ENCODE data around the gene POLR1E.
"Not testable (repeated sequence)": the region's sequence is repeated elsewhere in the genome, so short reads cannot be mapped to it uniquely, and the experiment has no call there.

Gene POLR1E

DNA sequence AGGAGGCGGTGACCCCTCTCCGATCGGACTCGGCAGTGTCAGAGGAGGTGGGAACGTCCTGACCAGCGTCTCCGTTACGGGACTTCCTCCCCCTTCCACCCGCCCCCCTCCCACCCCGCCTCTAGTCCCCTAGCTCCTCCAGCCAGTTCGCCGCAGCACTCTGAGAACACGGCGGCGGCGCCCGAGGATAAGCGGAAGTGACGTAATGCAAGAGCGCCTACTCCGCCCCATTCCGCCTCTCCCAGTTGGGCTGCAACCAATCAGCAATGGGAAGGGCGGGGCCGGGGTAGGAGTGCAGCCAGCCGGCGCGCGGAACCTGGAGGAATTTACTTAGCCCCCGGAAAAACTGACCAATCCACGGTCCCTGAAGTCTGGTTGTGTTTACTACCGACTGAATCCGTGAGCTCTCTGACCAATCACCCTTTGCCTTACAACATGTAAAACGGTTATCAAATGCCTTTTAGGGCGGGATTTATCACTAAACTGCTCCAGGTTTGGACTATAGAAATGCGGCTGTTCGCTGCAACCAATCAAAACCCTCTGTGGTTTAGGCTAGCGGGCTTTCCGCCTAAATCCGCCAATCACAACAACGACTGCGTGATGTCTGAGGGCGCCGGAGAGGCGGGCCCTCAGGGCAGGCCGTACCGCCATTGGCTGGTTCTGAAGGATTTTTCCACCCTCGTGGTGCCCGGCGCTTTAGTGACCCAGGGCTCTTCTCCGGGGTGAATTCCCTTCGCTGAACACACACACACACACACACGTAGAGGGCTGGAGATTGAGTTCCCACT lies 20.3 kb upstream of the POLR1E start, which contains the start of gene ZBTB5:
Gene ZBTB5, minus strand, starts transcription at position 202 of the 788 bp plus-strand sequence. CDS start 22,899 bp downstream, outside the sequence.
- peak; percentile 96 for DNase-seq

DNA sequence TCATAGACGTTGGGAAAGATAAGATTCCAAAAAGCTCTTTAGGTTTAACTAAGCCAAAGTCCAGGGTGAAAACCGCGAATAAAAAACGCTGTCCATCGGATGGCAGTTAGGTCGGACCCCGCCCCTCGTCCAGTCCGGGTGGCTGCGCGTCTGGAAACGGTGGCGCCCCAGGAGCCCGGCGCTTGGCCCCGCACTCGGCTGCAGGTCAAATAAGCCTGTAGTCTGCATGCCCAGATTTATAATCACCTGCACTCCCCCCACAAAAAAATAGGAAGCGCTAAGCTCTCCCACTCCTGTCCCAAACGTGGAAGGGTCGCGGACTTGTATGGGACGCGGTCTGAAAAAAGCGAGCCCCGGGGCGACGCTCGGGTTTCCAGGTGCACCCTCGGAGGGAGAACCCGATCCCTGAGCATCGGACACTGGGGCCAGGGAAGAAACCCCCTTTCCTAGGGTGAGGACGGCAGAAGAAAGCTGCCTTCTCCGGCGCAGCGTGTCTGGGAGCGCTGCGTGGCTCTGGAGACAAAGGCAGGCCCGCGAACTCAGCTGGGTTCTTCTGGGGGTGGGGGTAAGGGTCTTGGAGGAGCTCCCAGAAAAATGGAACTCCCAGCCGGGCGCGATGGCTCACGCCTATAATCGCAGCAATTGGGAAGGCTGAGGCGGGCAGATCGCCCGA lies 19.6 kb upstream of the POLR1E start:
- no peak for DNase-seq

DNA sequence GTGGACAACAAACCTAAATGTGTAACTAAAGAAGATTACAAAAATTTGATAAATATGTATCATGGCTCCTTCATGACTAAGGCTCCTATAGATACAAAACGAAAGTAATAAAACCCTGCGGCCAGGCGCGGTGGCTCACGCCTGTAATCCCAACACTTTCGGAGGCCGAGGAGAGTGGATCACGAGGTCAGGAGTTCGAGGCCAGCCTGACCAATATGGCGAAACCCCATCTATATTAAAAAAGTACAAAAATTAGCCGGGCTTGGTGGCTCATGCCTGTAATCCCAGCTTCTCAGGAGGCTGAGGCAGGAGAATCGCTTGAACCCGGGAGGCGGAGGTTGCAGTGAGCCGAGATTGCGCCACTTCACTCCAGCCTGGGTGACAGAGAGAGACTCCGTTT lies 18.2 kb upstream of the POLR1E start:
- not testable (repeated sequence) for DNase-seq

DNA sequence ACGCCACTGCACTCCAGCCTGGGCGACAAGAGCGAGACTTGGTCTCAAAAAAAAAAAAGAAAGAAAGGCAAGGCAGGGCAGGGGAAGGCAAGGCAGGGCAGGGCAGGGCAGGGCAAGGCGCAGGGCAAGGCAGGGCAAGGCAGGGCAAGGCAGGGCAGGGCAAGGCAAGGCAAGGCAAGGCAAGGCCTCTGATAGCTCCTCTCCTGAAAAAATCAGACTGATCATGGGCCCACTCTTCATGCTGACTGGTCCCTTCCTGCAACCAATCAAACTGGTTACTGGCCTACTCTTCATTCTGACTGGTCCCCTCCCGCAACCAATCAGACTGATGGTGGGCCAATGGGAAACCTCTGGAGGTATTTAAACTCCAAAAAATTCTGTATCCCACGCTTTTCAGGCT lies 17.1 kb upstream of the POLR1E start:
- no peak for DNase-seq

DNA sequence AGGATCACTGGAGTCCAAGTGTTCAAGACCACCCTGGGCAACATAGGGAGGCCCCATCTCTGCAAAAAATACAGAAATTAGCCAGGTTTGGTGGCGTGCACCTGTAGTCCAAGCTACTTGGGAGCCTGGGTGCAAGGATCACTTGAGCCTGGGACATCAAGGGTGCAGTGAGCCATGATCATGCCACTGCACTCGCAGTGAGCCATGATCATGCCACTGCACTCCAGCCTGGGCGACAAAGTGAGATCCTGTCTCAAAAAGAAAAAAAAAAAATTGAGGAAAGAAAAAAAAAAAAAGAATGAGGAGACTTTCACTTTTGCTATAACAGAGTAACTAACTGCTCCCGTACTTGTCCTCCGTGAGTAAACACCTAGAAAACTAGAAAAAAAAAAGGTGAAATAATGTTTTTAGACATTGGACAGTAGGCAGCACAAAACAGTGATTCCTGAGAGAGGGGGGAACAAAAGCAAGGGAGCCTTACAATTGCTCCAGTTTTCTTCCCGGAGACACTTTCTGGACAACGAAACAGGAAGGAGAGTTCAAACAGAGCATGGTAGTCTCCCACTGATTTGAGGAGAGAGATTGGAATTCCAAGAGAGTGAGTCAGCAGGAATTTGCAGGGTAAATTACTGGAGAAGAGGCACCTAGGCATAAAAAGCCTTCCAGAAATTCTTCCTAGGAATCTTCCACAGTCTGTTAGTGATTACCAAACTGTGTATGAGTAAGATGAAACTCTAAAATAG lies 13.6 kb upstream of the POLR1E start:
- no peak for DNase-seq

DNA sequence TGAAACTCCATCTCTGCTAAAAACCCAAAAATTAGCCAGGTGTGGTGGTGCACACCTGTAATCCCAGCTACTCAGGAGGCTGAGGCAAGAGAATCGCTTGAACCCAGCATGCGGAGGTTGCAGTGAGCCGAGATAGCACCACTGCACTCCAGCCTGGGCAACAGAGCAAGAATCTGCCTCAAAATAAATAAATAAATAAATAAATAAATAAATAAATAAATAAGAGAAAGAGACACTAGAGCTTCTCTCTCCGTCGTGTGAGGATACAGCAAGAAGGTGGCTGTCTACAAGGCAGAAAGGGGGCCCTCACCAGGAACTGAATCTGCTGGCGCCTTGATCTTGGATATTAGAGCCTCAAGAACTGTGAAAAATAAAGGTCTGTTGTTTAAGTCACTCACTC lies 11.8 kb upstream of the POLR1E start:
- DNase-seq: not testable (repeated sequence)

DNA sequence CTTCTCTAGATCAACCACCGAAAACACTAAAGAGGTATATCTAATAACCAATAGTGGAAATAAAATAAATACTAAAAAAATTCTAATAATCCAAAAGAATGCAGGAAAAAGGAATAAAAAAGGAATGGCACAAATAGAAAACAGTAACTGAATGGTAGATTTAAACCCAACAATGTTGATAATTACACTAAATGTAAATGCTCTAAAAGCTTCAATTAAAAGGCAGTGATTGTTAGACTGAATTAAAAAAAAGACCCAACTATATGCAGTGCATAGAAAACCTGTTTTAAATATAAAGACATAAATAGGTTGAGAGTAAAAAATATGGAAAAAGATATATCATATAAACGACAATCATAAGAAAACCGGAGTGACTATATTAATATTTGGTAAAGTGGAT lies 11.3 kb upstream of the POLR1E start:
- no peak for DNase-seq

DNA sequence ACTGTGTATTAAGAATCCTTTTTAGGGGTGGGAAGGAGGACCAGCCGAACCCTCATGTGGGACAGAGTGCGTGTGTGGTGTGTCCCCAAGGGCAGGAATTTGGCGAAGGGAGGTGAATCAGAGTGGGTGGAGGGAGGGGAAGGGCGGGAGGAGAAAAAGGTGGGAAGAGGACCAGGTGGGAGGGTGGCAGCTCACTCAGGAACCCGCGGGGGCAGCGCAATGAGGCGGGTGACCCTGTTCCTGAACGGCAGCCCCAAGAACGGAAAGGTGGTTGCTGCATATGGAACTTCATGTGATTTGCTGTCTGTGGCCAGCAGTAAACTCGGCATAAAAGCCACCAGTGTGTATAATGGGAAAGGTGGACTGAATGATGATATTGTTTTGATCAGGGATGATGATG lies 8.8 kb upstream of the POLR1E start:
- no peak for DNase-seq

DNA sequence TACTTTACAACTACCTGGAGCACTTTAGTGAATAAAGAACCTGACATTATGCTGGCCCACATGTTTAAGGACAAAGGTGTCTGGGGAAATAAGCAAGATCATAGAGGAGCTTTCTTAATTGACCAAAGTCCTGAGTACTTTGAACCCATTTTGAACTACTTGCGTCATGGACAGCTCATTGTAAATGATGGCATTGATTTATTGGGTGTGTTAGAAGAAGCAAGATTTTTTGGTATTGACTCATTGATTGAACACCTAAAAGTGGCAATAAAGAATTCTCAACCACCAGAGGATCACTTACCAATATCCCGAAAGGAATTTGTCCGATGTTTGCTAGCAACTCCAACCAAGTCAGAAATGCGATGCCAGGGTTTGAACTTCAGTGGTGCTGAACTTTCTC lies 8.3 kb upstream of the POLR1E start:
- not testable (repeated sequence) for DNase-seq

DNA sequence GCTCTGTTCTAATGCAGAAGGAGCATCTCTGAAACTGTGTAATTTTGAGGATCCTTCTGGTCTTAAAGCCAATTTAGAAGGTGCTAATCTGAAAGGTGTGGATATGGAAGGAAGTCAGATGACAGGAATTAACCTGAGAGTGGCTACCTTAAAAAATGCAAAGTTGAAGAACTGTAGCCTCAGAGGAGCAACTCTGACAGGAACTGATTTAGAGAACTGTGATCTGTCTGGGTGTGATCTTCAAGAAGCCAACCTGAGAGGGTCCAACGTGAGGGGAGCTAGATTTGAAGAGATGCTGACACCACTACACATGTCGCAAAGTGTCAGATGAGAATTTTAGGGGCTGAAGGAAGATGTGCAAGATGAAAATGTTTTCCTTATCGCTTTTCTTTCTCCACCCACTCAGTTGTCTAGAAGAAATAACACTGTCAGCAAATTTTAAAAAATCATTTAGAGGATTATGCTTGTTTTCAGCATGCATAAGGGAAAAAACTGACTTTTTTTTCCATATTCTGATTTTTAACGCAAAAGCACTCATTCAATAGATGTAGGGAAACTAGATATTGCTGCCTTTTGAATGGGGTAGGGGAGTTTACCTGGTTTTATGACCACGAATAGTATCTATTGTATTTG lies 7.6 kb upstream of the POLR1E start:
- DNase-seq: not testable (repeated sequence)

DNA sequence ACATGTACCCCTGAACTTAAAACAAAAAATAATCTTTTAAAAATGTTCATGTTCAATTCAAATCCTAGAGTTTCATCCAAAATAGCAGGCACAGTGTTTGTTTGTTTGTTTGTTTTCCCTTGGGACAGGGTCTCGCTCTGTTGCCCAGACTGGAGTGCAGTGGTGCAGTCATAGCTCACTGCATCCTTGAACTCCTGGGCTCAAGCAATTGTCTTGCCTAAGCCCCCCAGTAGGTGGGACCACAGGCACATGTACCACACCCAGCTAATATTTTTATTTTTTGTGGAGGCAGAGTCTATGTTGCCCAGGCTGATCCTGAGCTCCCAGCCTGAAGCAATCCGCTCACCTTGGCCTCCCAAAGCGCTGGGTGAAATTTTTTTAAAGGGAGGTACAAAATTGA lies 5.0 kb upstream of the POLR1E start:
- DNase-seq: no peak

DNA sequence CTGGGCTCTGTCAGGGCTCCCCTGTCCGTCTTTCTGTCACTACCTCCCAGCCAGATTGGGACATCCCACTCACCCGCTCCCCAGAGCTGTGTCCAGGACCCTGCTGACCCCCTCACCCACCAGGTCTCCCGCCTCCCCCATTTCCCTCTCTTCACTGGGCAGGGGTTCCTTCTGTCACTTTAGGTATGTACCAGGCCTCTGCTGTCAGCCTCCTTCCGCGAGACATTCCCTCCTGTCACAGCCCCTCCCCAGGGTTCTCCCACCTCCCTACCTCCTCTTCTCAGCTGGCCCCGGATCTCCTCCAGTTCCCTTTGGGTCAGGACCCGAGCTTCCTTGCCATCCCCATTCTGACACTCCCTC lies 488 bp downstream of the POLR1E start:
- DNase-seq: no peak

DNA sequence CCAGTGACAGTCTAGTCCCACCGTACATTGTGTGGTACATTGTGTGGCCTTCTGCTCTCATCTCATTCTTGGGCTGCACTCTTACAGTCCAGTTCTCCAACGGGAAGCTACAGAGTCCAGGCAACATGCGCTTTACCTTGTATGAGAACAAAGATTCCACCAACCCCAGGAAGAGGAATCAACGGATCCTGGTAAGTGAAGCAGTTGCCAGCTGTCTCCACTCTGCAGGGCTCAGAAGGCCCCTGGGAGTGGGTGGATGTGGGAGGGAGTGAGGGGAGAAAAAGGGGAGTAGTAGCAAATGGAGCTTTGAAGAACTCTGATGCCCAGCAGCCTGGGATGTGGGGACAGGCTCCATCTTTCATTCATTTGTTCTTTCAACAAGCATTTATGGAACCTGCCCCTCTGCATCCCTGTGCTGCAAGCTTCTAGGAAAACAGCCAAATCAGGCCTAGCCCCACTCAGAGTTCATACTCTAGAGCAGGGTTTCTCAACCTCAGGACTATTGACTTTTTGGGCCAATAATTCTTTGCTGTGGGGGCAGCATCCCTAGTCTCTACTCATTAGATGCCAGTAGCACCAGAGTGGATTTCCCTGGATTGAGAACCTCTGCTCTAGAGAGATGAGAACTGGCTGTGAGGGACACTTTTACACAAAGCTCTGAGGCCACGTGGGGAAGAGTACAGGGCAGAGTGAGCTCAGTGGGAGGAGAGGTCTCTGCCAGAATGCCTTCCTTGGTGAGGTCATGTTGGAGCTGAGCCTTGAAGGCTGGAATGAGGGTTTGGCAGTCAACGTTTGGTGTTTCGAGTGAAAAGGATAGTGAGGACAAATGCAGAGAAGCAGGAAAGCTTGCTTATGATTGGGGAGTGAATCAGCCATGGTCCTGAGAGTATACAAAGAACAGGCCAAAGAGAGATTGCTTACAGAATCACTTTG lies 1.1 kb downstream of the POLR1E start:
- DNase-seq: no peak

DNA sequence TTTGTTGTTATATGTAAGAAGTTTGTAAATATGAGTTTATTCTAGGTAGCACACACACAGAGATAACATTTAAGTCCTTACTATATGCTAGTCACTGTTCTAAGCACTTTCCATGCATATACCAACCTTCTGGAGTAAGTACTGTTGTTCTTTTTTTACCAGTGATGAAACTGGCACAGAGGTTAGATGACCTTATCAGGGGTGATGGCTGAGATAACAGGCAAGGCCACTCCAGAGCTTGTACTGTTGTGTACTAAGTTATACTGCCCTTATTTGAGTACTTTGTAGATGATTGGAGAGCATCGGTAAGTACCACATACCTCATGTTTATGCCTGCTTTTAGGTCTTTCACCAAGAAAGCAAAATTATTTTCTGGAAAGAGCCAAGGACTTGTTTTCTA lies 6.2 kb downstream of the POLR1E start:
- DNase-seq: no peak

DNA sequence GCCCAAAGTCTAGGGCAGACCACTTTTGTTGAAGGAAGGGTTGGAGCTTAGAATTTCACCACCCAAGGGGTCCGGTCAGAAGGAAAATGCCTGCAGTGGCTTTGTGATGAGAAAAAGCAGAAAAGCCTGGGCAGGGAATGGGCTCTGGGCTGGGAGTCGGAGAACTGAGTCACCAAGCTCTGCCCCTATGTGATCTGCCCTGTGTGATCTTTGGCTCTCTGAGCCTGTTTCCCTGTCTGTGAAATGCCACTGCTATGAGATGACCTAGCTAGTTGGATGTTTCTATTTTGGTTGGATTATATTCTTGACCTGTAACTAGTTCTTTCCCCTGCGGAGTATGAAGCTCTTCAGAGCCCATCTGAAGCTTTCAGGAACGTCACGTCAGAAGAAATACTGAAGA lies 9.8 kb downstream of the POLR1E start:
- DNase-seq: no peak

DNA sequence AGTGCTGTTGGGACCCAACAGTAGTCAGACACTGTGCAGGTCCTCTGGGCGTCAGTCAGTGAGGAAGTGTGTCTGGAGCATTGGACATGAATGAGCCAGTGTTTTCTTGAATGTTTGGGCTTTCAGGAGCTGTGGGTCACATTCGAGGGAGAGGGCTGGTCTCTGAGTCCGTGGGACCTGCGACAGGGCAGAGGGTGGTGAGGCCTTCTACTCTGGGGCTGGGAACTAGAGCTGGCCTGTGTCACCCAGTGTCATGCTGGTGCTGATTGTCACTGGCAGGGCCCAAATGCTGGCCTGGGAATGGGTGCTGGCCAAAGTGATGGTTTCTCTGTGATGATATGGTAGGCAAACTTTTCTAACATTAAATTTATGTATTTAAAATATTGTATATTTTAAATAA lies 10.3 kb downstream of the POLR1E start:
- no peak for DNase-seq

DNA sequence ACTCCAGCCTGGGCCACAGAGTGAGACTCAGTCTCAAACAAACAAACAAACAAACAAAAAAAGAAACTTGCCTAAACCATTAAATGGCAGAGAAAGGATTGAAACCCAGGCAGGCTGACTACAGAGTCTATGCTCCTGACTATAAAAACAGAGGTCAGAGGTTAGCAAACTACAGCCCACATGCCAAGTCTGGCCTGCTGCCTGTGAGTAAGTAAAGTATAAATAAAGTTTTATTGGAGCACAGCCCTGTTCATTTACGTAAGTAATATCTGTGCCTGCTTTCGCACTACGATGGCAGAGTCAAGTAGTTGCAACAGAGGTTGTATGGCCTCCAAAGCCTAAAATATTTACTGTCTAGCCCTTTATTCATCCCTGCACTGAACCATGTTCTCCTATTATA lies 11.6 kb downstream of the POLR1E start:
- DNase-seq: no peak

DNA sequence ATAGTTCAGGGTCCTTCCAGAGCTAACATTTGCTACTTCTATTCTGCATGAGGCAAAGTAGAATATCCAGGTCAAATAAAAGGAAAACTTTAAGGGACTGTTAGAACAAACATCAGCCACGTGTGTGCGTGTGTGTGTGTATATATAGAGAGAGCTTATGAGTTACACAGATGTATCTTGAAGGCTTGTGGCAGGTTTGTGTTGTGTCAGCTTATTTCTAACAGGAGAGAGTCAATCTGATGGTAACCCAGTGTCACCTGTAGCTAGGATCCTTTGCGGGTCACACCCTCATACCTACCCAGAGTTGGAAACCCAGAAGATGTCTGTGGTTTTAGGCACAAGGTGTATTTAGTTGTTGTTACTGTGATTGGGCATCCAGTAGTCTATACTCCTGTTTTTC lies 12.7 kb downstream of the POLR1E start:
- no peak for DNase-seq

DNA sequence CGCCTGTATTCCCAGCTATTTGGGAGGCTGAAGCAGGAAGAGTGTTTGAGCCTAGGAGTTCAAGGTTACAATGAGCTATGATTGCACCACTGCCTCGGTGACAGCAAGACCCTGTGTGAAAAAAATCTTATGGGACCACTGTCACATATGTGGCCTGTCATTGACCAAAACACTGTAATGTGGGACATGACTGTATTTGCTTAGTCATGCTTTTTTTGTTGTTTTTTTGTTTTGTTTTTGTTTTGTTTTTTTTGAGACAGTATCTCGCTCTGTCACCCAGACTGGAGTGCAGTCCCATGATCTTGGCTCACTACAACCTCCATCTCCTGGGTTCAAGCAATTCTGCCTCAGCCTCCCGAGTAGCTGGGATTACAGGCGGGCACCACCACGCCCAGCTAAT lies 13.5 kb downstream of the POLR1E start:
- DNase-seq: no peak

DNA sequence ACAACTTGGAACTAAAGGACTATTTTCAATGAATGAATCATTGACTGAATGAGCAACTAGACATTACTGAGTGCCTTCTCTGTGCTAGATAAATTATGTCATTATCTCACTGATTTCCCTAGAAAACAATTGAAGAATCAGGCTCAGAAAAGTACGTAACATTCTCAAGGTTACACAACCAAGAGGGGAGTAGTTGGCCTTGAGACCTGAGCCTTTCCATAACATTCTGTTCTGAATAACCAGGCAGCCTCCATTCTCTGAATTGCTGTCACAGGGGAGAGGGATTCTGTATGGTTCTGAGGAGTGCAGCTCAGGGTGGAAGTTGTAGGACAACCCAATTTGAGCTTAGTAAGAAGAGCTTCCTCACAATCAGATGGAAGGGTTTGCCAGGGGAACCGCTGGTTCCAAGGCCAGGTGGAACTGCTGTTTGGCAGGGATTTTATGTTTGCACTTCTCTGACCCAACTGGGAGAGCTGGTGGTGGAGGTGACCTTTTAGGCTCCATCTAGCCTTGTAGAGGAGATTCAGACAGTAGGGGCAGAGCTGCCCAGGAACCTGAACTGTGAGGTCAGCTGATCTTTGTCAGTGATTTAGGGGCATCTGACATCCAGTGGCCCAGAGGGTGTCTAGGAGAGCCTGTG lies 16.3 kb downstream of the POLR1E start:
- DNase-seq: no peak

DNA sequence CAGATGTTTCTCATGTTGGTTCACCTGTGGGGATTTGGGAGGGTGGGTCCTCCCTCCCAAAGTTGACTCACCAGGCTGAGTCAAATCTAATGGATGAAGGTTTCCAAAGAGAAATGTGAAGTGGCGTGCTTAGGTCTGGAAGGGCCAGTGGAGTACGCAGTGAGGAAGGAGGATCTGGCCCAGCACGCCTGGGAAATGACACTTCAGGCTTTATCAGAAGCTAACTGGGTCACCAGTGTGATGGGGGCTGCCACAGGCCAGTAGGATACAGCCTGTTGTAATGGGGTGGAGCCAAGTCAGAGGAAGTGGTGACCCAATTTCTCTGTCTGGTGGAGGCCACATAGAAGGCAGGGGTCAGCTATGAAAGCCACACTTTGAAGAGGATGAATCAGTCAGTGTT lies 18.0 kb downstream of the POLR1E start:
- DNase-seq: no peak

DNA sequence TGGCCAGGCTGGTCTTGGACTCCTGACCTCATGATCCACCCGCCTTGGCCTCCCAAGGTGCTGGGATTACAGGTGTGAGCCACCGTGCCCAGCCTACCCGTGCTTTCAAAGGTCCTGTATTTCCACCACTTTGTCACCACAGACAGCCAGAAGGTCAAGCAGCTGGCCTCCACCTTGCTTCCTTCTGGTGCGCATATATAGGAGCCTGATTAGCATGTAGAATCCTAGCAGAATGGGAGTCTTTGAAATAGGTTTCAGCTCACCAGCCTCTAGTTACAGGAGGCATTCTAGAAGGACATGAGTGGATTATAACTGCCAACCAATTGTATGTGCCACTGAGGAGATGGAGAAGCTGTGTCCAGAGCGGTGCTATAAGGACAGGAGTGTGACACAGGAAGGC lies 18.9 kb downstream of the POLR1E start:
- no peak for DNase-seq

Data from NCI-H524 treated with DMSO at 0.1 percent for 48 hours (cell line).